GM23248 (cell line): Measurements from ENCODE around the gene TPP1.

Source experiments
- EZH2 ChIP-seq: fragments of 200-600 bp; sonication (generic); IDR thresholded peaks from 2 replicates; pipeline ENCODE4 v1.6.1; 2018; ENCODE audit warnings: antibody characterized with exemption, mild to moderate bottlenecking; ENCODE audit not compliant: insufficient read depth, poor library complexity, severe bottlenecking
- EZH2phosphoT487 ChIP-seq: fragments of 200-600 bp; sonication (generic); IDR thresholded peaks from 2 replicates; pipeline ENCODE4 v1.6.1; 2018; ENCODE audit warnings: antibody characterized with exemption, moderate library complexity, mild to moderate bottlenecking, low read depth; ENCODE audit not compliant: insufficient read depth

GRCh38 chr11:6622261-6623171 is 3.3 kb upstream of the TPP1 start:
- no peak for TF ChIP-seq EZH2
- TF ChIP-seq EZH2phosphoT487 = no peak
